Dedifferentiated amniotic fluid mesenchymal stem cell (primary cell): ENCODE results near the gene OR52L1.
A peak's percentile ranks its signal among the peaks of the same experiment; 100 is the strongest.
"Not testable (repeated sequence)": the region's sequence is repeated elsewhere in the genome, so short reads cannot be mapped to it uniquely, and the experiment has no call there.

Experiments used
- DNase-seq: peaks from one replicate; pipeline ENCODE4 v3.0.0-alpha.2; 2016; ENCODE audit errors: extremely low spot score

OR52L1 gene

GRCh38 chr11:5986885-5987284, at the start of gene OR52L1:
Gene OR52L1, minus strand, starts transcription at chr11:5986985. Its CDS starts 55 bp downstream, at chr11:5986930.
- no peak for DNase-seq

- DNase-seq, result no peak
Observed at GRCh38 chr11:6030708-6031405, 44.1 kb upstream of the OR52L1 start, which contains the start of gene OR56A1. Gene OR56A1, minus strand, starts transcription at chr11:6030758. Its CDS starts 3,066 bp downstream, at chr11:6027692.

- no peak for DNase-seq
Observed at GRCh38 chr11:6027501-6027900, 40.7 kb upstream of the OR52L1 start.

- no peak for DNase-seq
Observed at GRCh38 chr11:6025056-6025455, 38.3 kb upstream of the OR52L1 start.

- peak; percentile 69 for DNase-seq
Observed at GRCh38 chr11:6022956-6023355, 36.2 kb upstream of the OR52L1 start.

- DNase-seq, result no peak
Observed at GRCh38 chr11:6013042-6013441, 26.3 kb upstream of the OR52L1 start.

- no peak for DNase-seq
Observed at GRCh38 chr11:6012035-6012668, 25.4 kb upstream of the OR52L1 start.

- DNase-seq, result no peak
Observed at GRCh38 chr11:6006846-6007245, 20.1 kb upstream of the OR52L1 start, which contains the start of gene OR56A4. Gene OR56A4, minus strand, starts transcription at chr11:6006946. Its CDS starts 3,954 bp downstream, at chr11:6002992.

GRCh38 chr11:6006395-6006794, 19.6 kb upstream of the OR52L1 start:
- no peak for DNase-seq

GRCh38 chr11:6002202-6002699, 15.5 kb upstream of the OR52L1 start:
- DNase-seq, result no peak

GRCh38 chr11:5994791-5995190, 8.0 kb upstream of the OR52L1 start:
- DNase-seq, result no peak

- no peak for DNase-seq
Observed at GRCh38 chr11:5992604-5993251, 5.9 kb upstream of the OR52L1 start.

- DNase-seq, result no peak
Observed at GRCh38 chr11:5992150-5992549, 5.4 kb upstream of the OR52L1 start.

GRCh38 chr11:5989203-5989602, 2.4 kb upstream of the OR52L1 start:
- DNase-seq, result no peak

GRCh38 chr11:5983443-5983842, 3.3 kb downstream of the OR52L1 start:
- DNase-seq, result no peak

- DNase-seq, result no peak
Observed at GRCh38 chr11:5973530-5973929, 13.3 kb downstream of the OR52L1 start.

GRCh38 chr11:5968394-5968793, 18.4 kb downstream of the OR52L1 start, which contains the start of gene OR56A5:
Gene OR56A5, minus strand, starts transcription at chr11:5968494. Its CDS starts 0 bp downstream, at chr11:5968494.
- no peak for DNase-seq

- DNase-seq, result no peak
Observed at GRCh38 chr11:5967708-5968107, 19.1 kb downstream of the OR52L1 start.

GRCh38 chr11:5966958-5967357, 19.8 kb downstream of the OR52L1 start:
- DNase-seq, result no peak

GRCh38 chr11:5960704-5961320, 26.0 kb downstream of the OR52L1 start:
- not testable (repeated sequence) for DNase-seq

- DNase-seq, result no peak
Observed at GRCh38 chr11:5955586-5955985, 31.2 kb downstream of the OR52L1 start.

- no peak for DNase-seq
Observed at GRCh38 chr11:5941951-5942350, 44.8 kb downstream of the OR52L1 start, which contains the start of gene OR56A3. Gene OR56A3, plus strand, starts transcription at chr11:5942251. Its CDS starts 5,096 bp downstream, at chr11:5947347.
